Neural progenitor cell (in vitro differentiated cells): ENCODE results near the gene PRPF8.

Experiments used
- EZH2 ChIP-seq: fragments of 200-600 bp; sonication (generic); IDR thresholded peaks from 2 replicates; pipeline ENCODE4 v1.6.1; 2017; ENCODE audit warnings: antibody characterized with exemption, mild to moderate bottlenecking, moderate library complexity
- EZH2phosphoT487 ChIP-seq: fragments of 200-600 bp; sonication (generic); IDR thresholded peaks from 2 replicates; pipeline ENCODE4 v1.6.1; 2017; ENCODE audit warnings: antibody characterized with exemption

GRCh38 chr17:1638171-1638590 lies 46.5 kb downstream of the PRPF8 start:
- TF ChIP-seq EZH2phosphoT487: no peak
- no peak for TF ChIP-seq EZH2
